UCSD-AML1 (cell line): ENCODE measurements around the gene MACIR.

Experiments used
- DNase-seq: peaks from one replicate; lab custom pipeline; 2025; ENCODE audit not compliant: unreplicated experiment; lab: John Stamatoyannopoulos, UW

MACIR gene

GRCh38 chr5:103289024-103289423, 30.5 kb downstream of the MACIR start:
- no peak for DNase-seq

- DNase-seq = no peak
Measured at GRCh38 chr5:103290846-103291245, 32.3 kb downstream of the MACIR start.

- no peak for DNase-seq
Measured at GRCh38 chr5:103291606-103292005, 33.0 kb downstream of the MACIR start.

GRCh38 chr5:103293099-103293498, 34.5 kb downstream of the MACIR start:
- no peak for DNase-seq

- DNase-seq = no peak
Measured at GRCh38 chr5:103293719-103294118, 35.2 kb downstream of the MACIR start.

DNA sequence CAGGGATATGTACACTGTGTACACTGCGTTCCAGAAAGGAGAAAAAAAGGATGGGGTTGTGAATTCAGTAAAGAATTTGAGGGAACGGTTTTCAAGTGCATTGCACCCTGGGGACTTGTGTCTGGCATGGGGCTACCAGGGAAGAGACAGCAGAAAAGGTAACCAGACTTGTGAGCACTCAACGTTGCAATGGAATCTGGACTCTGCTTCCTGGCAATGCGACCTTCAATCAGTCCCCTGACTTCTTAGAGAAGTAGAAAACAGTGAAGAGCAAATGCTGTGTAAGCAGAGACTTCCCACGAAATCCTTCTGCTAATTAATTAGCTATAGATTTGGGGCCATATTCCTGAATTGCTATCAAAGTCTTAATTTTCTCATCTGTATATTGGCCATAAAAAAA, 36.3 kb downstream of the MACIR start:
- no peak for DNase-seq

DNA sequence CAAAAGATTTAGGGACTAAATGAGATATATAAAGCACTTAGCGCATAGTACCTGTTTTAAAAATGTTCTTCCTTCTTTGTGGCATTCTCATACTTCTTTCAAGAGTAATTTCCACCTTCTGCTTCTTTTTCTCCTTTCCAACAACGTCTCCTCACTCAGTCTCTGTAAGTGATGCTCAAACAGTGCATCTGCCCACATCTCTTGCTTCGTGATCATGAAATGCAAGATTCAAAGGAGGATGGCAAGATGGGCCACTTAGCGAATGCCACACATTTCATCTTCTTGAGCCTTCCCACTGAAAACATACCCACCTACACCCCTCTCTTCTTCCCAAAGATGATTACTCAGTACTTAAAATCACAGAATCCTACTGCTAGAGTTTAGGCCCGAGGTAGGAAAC, 36.9 kb downstream of the MACIR start:
- DNase-seq = no peak

DNA sequence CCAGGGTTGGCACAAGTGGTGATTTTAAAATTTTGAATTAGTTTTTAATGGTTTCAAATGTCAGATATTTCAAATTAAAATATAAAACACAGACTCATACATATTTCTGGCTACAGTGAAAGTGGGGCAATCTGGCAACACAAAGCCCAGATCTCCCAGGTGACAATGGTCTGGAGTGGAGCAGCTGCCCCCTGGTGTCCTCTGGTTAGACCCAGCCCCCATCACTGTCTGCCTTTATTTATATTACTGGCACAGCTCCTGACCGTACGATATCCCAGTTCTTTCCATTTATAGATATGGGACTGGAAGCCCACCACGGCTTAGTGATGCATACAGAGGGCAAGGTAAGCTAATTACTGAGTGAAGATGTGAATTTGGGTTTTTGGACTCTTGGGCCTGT, 37.3 kb downstream of the MACIR start:
- peak; percentile 5 for DNase-seq

DNA sequence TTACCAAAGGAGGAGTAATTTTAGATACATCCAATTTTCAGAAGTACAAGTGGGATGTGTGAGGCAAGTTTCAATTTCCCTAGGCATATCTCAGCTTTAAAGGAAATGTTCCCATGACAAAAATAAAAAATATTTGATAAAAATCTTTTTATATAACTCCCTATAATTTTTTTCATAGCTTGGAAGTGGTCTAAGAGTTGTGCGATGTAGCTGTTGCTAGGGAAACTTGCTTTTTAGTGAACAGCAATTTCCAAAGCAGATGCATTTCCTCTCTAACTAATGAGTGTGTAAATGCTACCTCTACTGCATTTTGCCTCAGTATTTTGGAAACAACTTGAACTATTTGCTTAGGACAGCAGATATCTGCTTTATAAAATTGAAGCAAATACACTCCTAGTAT, 39.6 kb downstream of the MACIR start:
- DNase-seq = no peak

GRCh38 chr5:103298607-103299188, 40.1 kb downstream of the MACIR start:
- DNase-seq = no peak

- no peak for DNase-seq
Measured at GRCh38 chr5:103305809-103306208, 47.2 kb downstream of the MACIR start.

GRCh38 chr5:103307470-103307869, 48.9 kb downstream of the MACIR start:
- no peak for DNase-seq

DNA sequence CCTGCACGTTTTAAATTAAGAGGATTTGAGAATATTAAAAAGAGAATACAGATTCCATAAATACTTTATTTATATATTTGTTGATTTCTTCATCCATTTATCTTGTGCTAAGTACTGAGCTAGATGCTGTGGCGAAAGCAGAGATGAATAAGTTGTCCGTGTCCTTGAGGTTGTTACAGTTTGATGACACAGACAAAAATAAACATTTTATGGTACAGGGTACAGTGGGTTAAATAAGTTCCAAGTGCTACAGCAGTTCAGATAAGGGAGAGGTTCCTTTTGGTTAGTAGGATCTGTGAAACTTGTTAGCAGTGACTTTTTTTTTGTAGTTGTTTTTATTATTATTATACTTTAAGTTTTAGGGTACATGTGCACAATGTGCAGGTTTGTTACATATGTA, 50.2 kb downstream of the MACIR start:
- no peak for DNase-seq

- DNase-seq = no peak
Measured at GRCh38 chr5:103313056-103313455, 54.5 kb downstream of the MACIR start.

DNA sequence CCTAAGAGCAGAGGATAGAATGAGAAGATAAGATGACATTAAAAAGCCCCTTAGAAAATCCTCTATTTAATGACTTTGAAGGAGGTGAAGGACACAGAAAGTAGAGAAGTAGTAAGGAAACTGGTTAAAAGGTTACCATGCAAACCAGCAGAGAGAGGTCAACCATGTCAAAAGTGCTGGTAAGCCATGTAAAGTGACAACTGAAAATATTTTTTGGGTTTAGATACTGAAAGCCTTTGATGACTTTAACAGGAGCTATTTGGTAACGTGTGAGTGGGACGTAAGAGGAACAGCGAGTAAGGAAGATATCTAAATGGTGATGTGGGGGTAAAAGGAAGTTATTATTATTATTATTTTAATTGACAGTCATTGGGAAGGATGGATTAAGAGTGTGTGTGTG, 56.9 kb downstream of the MACIR start:
- no peak for DNase-seq

GRCh38 chr5:103327451-103327850, 68.9 kb downstream of the MACIR start:
- no peak for DNase-seq

GRCh38 chr5:103327893-103328292, 69.3 kb downstream of the MACIR start:
- DNase-seq = no peak
